ENCODE data around the gene USP31.

DNA sequence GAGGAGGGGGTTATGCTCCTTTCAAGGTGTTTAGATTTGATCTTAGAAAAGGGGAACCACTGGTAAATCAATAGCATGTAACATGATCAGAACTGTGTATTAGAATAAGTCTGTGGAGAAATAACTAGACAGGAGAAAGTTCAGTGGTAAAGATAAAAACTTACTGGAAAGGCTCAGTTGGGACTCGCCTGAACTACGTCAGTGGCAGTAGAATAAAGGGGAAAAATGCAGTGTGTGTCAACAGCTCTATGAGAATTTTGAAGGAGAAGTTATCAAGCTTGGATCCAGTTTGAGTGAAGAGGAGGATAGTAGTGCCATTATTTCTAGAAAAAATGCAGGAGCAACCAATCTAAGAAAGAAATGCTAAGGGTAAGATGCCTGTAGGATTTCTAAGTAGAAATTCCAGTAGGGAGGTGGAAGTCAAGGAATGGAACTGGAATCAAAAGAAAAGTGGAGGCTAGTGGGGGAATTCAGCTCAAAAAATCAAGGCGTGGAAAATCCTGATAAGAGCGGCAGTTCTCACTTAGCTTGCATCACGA is 48.2 kb downstream of the USP31 start:
- TF ChIP-seq POLR2A (IDR thresholded peaks at IDR 0.05) = no peak
- TF ChIP-seq, protein P1, sequence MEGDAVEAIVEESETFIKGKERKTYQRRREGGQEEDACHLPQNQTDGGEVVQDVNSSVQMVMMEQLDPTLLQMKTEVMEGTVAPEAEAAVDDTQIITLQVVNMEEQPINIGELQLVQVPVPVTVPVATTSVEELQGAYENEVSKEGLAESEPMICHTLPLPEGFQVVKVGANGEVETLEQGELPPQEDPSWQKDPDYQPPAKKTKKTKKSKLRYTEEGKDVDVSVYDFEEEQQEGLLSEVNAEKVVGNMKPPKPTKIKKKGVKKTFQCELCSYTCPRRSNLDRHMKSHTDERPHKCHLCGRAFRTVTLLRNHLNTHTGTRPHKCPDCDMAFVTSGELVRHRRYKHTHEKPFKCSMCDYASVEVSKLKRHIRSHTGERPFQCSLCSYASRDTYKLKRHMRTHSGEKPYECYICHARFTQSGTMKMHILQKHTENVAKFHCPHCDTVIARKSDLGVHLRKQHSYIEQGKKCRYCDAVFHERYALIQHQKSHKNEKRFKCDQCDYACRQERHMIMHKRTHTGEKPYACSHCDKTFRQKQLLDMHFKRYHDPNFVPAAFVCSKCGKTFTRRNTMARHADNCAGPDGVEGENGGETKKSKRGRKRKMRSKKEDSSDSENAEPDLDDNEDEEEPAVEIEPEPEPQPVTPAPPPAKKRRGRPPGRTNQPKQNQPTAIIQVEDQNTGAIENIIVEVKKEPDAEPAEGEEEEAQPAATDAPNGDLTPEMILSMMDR (IDR thresholded peaks at IDR 0.05) = no peak

Data from vagina (tissue), 2 donors.